ENCODE measurements around the gene SLCO1B1.

GRCh38 chr12:21239866-21240265 lies 108.9 kb downstream of the SLCO1B1 start:
- TF ChIP-seq CTCF (IDR thresholded peaks at IDR 0.05) = no peak
- no peak for TF ChIP-seq POLR2A (IDR thresholded peaks at IDR 0.05)

Data from heart left ventricle (tissue), 13 donors.